Mesodermal cell (in vitro differentiated cells): ENCODE results near the gene RASGRP2.

Experiments used
- H3K27ac ChIP-seq: 2 replicates; pipeline ENCODE4 v1.7.0; 2013; ENCODE audit warnings: mild to moderate bottlenecking, low read depth, low read length, moderate library complexity; ENCODE audit not compliant: severe bottlenecking
- H3K36me3 ChIP-seq: 2 replicates; pipeline ENCODE4 v1.7.1; 2013; ENCODE audit warnings: mild to moderate bottlenecking, low read length, moderate library complexity; ENCODE audit not compliant: control insufficient read depth, insufficient read depth
- H3K4me1 ChIP-seq: one replicate; pipeline ENCODE4 v1.7.1; 2013; ENCODE audit warnings: mild to moderate bottlenecking, low read length; ENCODE audit not compliant: insufficient read depth, control insufficient read depth, poor library complexity, severe bottlenecking
- H3K4me3 ChIP-seq: 2 replicates; pipeline ENCODE4 v1.7.0; 2013; ENCODE audit warnings: low read length, control low read depth, mild to moderate bottlenecking; ENCODE audit not compliant: insufficient read depth, poor library complexity, severe bottlenecking; ENCODE audit errors: extremely low read depth
- H3K9me3 ChIP-seq: 2 replicates; pipeline ENCODE4 v1.7.1; 2013; ENCODE audit warnings: mild to moderate bottlenecking, low read length, moderate library complexity; ENCODE audit not compliant: control insufficient read depth
- WGBS, 2 experiments: methylation state at CpG; one replicate each; pipeline ENCODE4 v1.1.5; 2013; ENCODE audit warnings: missing lambda C conversion rate in 2 of 2; ENCODE audit not compliant: insufficient coverage in 2 of 2; 5-methylcytosine and 5-hydroxymethylcytosine counted together

Gene RASGRP2

DNA sequence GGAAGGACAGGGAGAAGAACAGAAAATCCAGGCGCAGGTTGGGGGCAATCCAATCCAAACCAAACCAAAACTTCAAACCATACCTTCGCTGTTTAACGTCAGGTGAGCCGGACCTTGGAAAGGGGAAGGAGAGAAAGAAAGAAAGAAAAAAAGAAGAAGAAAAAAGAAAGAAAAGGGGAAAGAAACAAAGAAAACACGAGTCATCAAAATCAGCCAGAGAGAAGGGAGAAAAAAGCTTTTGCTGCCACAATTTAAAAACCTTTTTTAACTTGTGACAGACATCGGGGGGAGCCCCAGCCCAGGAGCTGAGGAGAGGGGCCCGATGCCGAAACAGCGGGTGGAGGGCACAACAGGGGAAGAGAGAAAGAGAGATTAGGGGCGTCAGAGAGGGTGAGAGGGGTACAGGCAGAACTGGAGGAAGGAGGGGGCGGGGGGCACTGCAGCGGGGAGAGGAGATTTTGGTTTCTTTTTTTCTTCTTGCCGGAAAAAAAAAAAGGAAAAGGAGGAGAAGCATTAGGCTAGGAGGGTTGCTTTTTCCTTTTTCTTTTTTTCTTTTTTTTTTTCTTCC lies 51.1 kb downstream of the RASGRP2 start:
- H3K36me3 ChIP-seq: no peaks in the 10 kb centered on the region
- H3K9me3 ChIP-seq: no peaks in the 10 kb centered on the region
- H3K4me3 ChIP-seq: no peak overlapping the region
- peaks cover 2% of the 10 kb centered on the region for H3K4me1 ChIP-seq
- 30 to 50% methylated on average over 2 to 5 of the region's 13 CpGs for WGBS, 2 experiments
- H3K27ac ChIP-seq: no peak overlapping the region

DNA sequence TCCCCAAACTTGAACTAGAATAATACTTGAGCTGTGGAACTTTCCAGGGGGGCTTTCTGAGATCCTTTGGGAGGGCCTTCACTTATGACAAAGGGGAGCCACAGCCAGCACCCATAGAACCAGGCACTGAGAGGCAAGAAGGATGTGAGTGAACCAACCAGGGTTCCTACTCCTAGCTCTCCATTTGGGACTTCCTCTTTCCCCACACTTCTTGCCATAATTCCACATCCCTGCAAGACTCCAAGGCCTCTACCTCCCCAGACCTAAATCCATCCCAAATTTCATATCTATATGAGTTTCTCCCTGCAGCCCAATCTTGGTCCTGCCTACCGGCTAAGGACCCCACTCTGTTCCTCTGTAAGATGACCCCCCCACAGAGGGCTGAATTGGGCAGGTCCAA lies 52.4 kb downstream of the RASGRP2 start:
- Histone ChIP-seq H3K4me1 (peaks cover 2% of the 10 kb centered on the region), H3K36me3 (no peaks in the 10 kb centered on the region), H3K27ac (no peak overlapping the region), H3K9me3 (no peaks in the 10 kb centered on the region), H3K4me3 (no peak overlapping the region)
- WGBS, 2 experiments: 71% methylated on average over 1 of the region's 1 CpG; no CpG with 5 or more reads in 1 of the 2 experiments

DNA sequence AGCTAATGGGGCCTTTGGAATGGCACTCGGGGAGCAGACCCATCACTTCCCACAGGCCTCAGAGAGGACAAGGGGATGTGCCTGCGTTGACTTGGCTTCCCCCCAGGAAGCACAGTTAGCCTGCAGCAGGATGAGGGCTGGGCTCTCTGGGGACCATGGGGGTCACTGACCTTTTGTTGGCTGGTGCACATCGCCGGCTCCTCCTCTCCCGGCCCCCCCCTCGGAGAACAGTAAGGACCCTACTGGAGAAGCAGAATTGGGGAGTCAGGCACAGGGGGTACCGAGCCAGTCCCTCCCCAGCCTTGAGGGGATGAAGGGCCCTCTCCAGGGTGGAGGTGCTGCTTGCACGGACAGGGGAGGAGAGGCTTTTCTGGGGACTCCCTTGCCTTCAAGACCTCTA lies 53.7 kb downstream of the RASGRP2 start:
- no peaks in the 10 kb centered on the region for H3K9me3 ChIP-seq
- WGBS, 2 experiments: 81 to 91% methylated on average over 5 to 6 of the region's 8 CpGs
- H3K4me1 ChIP-seq: peaks cover 2% of the 10 kb centered on the region
- H3K4me3 ChIP-seq: no peak overlapping the region
- no peak overlapping the region for H3K27ac ChIP-seq
- no peaks in the 10 kb centered on the region for H3K36me3 ChIP-seq

DNA sequence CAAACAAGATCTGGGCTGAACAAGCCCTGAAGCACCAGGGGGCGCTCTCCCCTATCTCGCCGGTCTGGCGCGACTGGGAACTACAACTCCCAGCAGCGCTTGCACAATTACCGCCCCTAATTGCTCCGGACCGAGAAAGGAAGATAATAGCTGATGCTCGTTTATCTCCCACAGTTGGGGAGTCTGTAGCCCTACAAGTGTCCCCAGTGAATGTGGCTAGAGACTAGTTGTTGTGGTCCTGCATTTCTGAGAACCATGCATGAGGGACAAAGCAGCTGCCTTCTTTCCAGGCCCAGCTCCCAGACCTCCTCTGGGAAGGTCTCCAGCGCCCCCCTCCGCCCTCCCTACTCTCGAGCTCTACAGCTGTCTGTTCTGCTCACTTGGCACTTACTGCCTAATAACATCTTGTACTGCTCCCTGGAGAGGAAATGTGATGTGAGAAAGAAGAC lies 55.4 kb downstream of the RASGRP2 start:
- H3K36me3 ChIP-seq: no peaks in the 10 kb centered on the region
- 2% methylated on average over 10 to 12 of the region's 13 CpGs for WGBS, 2 experiments
- H3K27ac ChIP-seq: no peak overlapping the region
- no peaks in the 10 kb centered on the region for H3K9me3 ChIP-seq
- H3K4me1 ChIP-seq: peaks cover 2% of the 10 kb centered on the region
- peak overlapping the region; percentile 47 for H3K4me3 ChIP-seq

DNA sequence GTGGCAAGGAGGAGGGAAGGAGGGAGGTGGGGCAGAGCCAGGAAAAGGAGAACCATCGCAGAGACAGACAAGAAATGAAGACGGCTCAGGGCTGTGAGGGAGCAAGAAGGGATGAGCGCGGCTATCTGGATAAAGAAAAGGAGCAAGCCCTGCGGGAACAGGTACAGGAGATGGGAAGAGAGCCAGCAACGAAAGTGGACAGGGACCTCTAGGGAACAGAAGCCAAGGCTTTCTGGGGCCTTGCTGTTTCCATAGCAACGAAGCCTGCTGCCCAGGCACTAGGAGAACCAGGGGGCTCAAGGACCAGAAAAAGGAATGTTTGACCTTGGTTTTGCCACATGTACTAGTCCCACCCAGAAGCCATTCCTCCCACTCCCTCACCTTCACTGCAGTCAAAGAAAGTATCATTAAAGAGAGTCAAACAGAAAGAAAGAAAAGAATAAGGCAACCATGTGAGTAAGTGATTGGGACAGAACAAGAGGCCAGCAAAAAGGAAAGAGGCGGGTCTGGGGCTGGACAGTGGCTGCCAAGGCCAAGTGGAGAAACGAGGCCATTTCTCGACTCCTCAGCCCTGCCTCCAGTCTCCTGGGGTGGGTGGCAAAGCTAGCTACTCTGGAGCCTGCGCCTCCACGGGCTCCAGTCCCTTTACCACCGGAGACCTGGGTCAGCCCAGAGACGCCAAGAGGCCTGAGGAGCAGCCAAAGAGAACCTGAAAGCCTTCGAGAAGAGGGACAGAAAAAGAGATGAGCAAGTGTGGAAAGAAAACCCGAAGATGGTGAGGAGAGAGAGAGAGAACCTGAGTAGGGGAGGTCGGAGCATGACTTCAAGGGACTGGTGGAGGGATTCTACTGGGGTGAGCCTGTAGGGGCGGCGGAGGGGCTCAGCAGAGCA lies 56.1 kb downstream of the RASGRP2 start:
- no peak overlapping the region for H3K27ac ChIP-seq
- peak overlapping the region; percentile 47 for H3K4me3 ChIP-seq
- 73 to 74% methylated on average over 16 to 17 of the region's 19 CpGs for WGBS, 2 experiments
- H3K36me3 ChIP-seq: no peaks in the 10 kb centered on the region
- no peaks in the 10 kb centered on the region for H3K9me3 ChIP-seq
- peaks cover 2% of the 10 kb centered on the region for H3K4me1 ChIP-seq

DNA sequence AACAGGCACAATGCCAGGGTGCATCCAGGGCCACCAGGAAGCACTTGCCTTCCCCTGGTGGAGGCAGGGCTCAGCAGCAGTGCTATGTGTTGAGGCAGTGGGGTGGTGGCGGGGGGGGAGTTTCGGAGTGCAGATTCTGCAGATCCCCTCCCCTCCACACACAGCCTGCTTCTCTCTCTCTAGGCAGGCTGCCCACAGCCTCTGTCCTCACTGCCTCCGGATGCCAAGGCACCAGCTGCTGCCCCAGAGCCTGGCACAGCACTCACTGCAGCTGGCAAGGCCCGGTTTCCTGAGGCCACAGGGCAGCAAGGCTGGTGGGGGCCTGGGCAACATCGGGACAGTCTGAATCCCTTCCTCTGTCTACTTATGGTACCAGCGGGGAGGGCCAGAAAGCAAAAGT lies 56.7 kb downstream of the RASGRP2 start:
- 84 to 94% methylated on average over 4 of the region's 6 CpGs for WGBS, 2 experiments
- H3K27ac ChIP-seq: no peak overlapping the region
- H3K4me3 ChIP-seq: no peak overlapping the region
- no peaks in the 10 kb centered on the region for H3K36me3 ChIP-seq
- H3K9me3 ChIP-seq: no peaks in the 10 kb centered on the region
- peaks cover 2% of the 10 kb centered on the region for H3K4me1 ChIP-seq

DNA sequence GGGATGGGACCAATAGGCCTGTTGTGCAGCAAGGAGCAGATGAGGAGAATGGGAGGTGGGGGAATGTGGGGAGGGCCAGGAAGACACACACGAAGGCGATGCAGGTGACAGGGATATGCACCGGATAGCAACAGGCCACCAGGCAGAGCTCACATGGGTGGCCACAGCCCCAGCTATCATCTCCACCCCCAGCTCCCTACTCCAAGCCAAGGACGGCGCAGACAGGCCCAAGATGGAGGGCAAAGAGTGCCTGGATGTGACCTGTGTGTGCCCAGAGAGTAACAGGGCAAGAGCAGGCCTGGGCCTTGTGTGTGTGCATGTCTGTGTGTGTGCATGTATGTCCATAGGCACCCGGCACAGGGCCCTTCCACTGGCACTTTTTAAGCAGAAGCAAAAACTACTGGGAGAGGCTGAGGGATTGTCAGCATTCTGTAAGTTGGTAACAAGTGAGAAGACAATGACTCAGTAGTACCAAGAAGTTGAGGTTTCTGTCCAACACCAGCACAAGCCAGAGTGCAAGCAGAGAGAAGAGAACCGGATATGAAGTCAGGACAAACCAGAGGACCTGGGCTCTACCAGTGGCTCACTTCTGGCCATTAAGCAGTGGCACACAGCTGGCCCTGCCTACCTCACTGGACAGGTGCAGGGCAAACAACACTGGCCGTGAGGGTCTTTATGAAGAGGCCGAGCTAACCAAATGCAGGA lies 57.3 kb downstream of the RASGRP2 start:
- H3K9me3 ChIP-seq: no peaks in the 10 kb centered on the region
- H3K27ac ChIP-seq: no peak overlapping the region
- 82 to 92% methylated on average over 6 to 7 of the region's 9 CpGs for WGBS, 2 experiments
- no peak overlapping the region for H3K4me3 ChIP-seq
- no peaks in the 10 kb centered on the region for H3K36me3 ChIP-seq
- H3K4me1 ChIP-seq: peaks cover 2% of the 10 kb centered on the region

DNA sequence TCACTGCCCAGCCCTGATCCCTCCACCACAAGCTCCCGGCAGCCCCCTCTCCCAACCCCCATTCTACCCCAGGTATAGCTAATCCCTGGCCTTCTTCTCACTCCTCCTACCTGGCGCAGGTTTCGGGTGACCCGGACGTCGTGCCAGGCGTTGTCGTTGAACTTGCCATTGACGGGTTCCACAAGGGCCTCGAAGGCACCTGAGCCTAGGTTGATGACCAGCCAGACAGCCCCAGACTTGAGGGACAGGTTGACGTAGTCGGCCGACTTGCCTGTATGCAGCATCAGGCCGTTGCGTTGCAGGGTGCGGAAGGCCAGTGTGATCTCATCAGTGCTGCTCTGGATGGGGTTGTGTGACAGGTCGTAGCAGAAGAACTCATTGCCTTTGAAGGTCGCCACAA lies 58.4 kb downstream of the RASGRP2 start:
- Histone ChIP-seq H3K36me3 (no peaks in the 10 kb centered on the region), H3K4me3 (no peak overlapping the region), H3K27ac (no peak overlapping the region), H3K9me3 (no peaks in the 10 kb centered on the region), H3K4me1 (peaks cover 2% of the 10 kb centered on the region)
- WGBS, 2 experiments: 97% methylated on average over 14 to 17 of the region's 18 CpGs

DNA sequence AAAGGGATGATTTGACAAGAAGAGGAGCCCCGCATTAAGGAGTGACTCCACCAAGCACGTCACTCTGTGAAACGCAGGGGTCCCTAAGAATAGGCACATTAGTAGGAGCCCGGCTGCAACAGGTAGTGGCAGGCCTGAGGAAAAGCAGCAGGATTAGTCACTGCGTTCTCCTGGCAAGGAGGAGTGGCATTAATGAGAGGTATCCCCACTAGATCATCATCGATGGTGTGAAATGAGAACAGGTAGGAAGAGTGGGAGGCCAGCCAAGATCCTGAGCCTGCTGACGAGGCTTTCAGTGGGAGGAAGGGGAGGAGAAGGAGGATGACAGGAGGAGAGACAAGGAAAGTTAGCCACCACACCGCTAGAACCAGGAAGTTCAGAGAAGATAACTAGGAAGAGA lies 59.6 kb downstream of the RASGRP2 start:
- Histone ChIP-seq H3K9me3 (no peaks in the 10 kb centered on the region), H3K4me1 (peaks cover 2% of the 10 kb centered on the region), H3K27ac (no peak overlapping the region), H3K4me3 (no peak overlapping the region), H3K36me3 (no peaks in the 10 kb centered on the region)
- 74 to 83% methylated on average over 6 to 8 of the region's 8 CpGs for WGBS, 2 experiments

DNA sequence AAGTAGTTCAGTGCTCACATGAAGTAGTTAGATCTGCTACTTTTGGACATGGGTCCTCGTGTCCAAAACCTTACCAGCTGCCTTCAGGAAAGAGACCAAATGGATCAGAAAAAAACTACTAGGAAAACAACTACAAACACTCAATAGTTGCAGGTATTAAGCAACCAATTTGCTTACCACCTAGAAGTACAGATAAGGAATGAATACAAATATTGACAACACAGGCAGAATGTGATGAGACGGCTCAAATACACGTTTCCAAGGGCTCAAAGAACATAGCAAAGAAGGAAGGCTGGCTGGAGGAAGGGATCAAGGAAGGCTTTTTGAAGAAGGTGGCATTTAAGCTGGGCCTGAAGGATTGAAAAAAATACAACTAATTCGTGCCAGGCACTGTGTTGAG lies 62.8 kb downstream of the RASGRP2 start:
- H3K27ac ChIP-seq: no peak overlapping the region
- WGBS, 2 experiments: 69 to 87% methylated on average over 3 of the region's 4 CpGs
- H3K36me3 ChIP-seq: no peaks in the 10 kb centered on the region
- no peaks in the 10 kb centered on the region for H3K9me3 ChIP-seq
- H3K4me1 ChIP-seq: no peaks in the 10 kb centered on the region
- H3K4me3 ChIP-seq: no peak overlapping the region
